Measurements from ENCODE around the gene SIGLEC10.
A peak's percentile ranks its signal among the peaks of the same experiment; 100 is the strongest.
"Not testable (repeated sequence)": the region's sequence is repeated elsewhere in the genome, so short reads cannot be mapped to it uniquely, and the experiment has no call there.

The SIGLEC10 gene

GRCh38 chr19:51434456-51434855, 17.0 kb upstream of the SIGLEC10 start:
- DNase-seq: no peak

- DNase-seq: no peak
Observed at GRCh38 chr19:51433043-51433442, 15.6 kb upstream of the SIGLEC10 start.

- DNase-seq: no peak
Observed at GRCh38 chr19:51431124-51431523, 13.7 kb upstream of the SIGLEC10 start.

- DNase-seq: no peak
Observed at GRCh38 chr19:51430221-51430620, 12.8 kb upstream of the SIGLEC10 start.

GRCh38 chr19:51427201-51427600, 9.8 kb upstream of the SIGLEC10 start:
- DNase-seq: no peak

- peak; percentile 78 to 81 for DNase-seq
Observed at GRCh38 chr19:51422053-51422448, 4.6 kb upstream of the SIGLEC10 start.

GRCh38 chr19:51421229-51422052, 4.0 kb upstream of the SIGLEC10 start:
- no peak for DNase-seq

- DNase-seq: not testable (repeated sequence)
Observed at GRCh38 chr19:51420511-51420910, 3.1 kb upstream of the SIGLEC10 start.

GRCh38 chr19:51418707-51419106, 1.3 kb upstream of the SIGLEC10 start:
- DNase-seq: no peak

- DNase-seq: no peak
Observed at GRCh38 chr19:51417810-51418157, 342 bp upstream of the SIGLEC10 start.

GRCh38 chr19:51416422-51416821, 1.0 kb downstream of the SIGLEC10 start:
- not testable (repeated sequence) for DNase-seq

- DNase-seq: no peak
Observed at GRCh38 chr19:51415187-51415586, 2.3 kb downstream of the SIGLEC10 start.

GRCh38 chr19:51410950-51411748, 6.3 kb downstream of the SIGLEC10 start:
- DNase-seq: no peak

- no peak for DNase-seq
Observed at GRCh38 chr19:51407511-51408131, 9.8 kb downstream of the SIGLEC10 start.

GRCh38 chr19:51402117-51402516, 15.3 kb downstream of the SIGLEC10 start:
- DNase-seq: no peak

- DNase-seq: not testable (repeated sequence)
Observed at GRCh38 chr19:51399936-51400335, 17.5 kb downstream of the SIGLEC10 start.

- DNase-seq: no peak
Observed at GRCh38 chr19:51399231-51399630, 18.2 kb downstream of the SIGLEC10 start.

GRCh38 chr19:51398096-51398704, 19.2 kb downstream of the SIGLEC10 start:
- no peak for DNase-seq

GRCh38 chr19:51397453-51397852, 20.0 kb downstream of the SIGLEC10 start:
- not testable (repeated sequence) for DNase-seq

GRCh38 chr19:51396175-51396574, 21.3 kb downstream of the SIGLEC10 start:
- DNase-seq: no peak

GRCh38 chr19:51394050-51394836, 23.2 kb downstream of the SIGLEC10 start:
- peak; percentile 78 to 81 for DNase-seq

- DNase-seq: no peak
Observed at GRCh38 chr19:51392701-51393100, 24.7 kb downstream of the SIGLEC10 start.

Measured in activated CD4-positive, alpha-beta T cell treated with anti-CD3 and anti-CD28 coated beads, Interleukin-2, amount 50 U/mL, for 4 hours (primary cell).